Pancreas (tissue), 10 donors: ENCODE data around the gene VENTX. TPM values are rescaled to one million over a fixed set of nuclear protein-coding genes. Genes with fewer than 3 reads are reported as not detected.

Experiments
- ATAC-seq, 4 donors: fragments of 200-7000 bp; cut with Tn5 transposase; one replicate each; pipeline versions ENCODE4 v1.8.0 to v1.9.1; 2020; ENCODE audit warnings: mild to moderate bottlenecking in 4 of 4, moderate library complexity in 4 of 4
- DNase-seq, 6 donors: peaks; one replicate each; pipeline ENCODE4 v3.0.0-alpha.2; 2020
- FAIRE-seq: peaks from 2 replicates; lab custom pipeline; 2012; peaks lifted over from hg19 to GRCh38; lab: Jason Lieb, UNC
- H3K27ac ChIP-seq, 4 donors: fragments of 200-600 bp; sonication (generic); 1 replicate in 3 of 4; 2 replicates in 1 of 4; pipeline versions ENCODE4 v1.5.0 to v1.8.0; 2020
- H3K27me3 ChIP-seq, 4 donors: fragments of 200-600 bp; one replicate each; pipeline ENCODE4 v1.8.0; 2021
- H3K36me3 ChIP-seq, 3 donors: fragments of 200-600 bp; sonication (generic) in 1 of 3; one replicate each; pipeline versions ENCODE4 v1.5.0 to v1.8.0; 2020 to 2021
- H3K4me1 ChIP-seq, 3 donors: fragments of 200-600 bp; one replicate each; pipeline ENCODE4 v1.8.0; 2021
- H3K4me3 ChIP-seq, 4 donors: fragments of 200-600 bp; sonication (generic) in 2 of 4; one replicate each; pipeline versions ENCODE4 v1.5.0 to v1.8.0; 2020 to 2021
- H3K9me3 ChIP-seq, 4 donors: fragments of 200-600 bp; one replicate each; pipeline ENCODE4 v1.8.0; 2021
- WGBS, 2 donors: extraction: QIAGEN DNeasy Blood & Tissue Kit; methylation state at CpG; one replicate each; pipeline ENCODE4 v1.1.7; 2013; 5-methylcytosine and 5-hydroxymethylcytosine counted together
- intact Hi-C, 3 donors: fragments of 100-400 bp; cut with DNase I; formaldehyde crosslinking; loops; one replicate each; pipeline versions ENCODE4 v1.11.1 to v1.14.2; 2022
- polyA plus RNA-seq, 2 donors: library from polyadenylated mRNA; stranded (reverse); fragments of 200-250 nt; gene quantifications; one replicate each; pipeline ENCODE4 v1.2.3, GENCODE V29; 2013
- total RNA-seq, 6 donors: library from RNA; stranded (reverse); fragmentation: NEBNext Ultra II Directional in 4 of 6; extraction: Animal tissue kit (Norgen Biotek cat#: 25700) in 4 of 6; gene quantifications; one replicate each; pipeline versions ENCODE4 v1.2.1 to v1.2.4, GENCODE V29; 2021 to 2023
- TF ChIP-seq, protein P1 (sequence below), 4 donors: fragments of 200-600 bp; sonication (generic) in 3 of 4; IDR thresholded peaks; one replicate each; pipeline versions ENCODE4 v1.5.0 to v1.8.0; 2021; ENCODE audit warnings: antibody characterized with exemption in 4 of 4
- donor health status: healthy with polysubstance abuse.
- donor health status: DM: no; HTN: no; CAD: no; lungs with moderate emphysema.
- donor health status: DM: no; HTN: no; CAD: no.
- donor health status: control.
- donor health status: control.
- donor health status: Bipolar disorder and iron deficiency.
- donor health status: DM: yes; HTN: yes; CAD: no.
- donor health status: DM: no; HTN: no; CAD: no.
- donor health status: DM: no; HTN: no; CAD: no.
- donor health status: DM: yes; HTN: yes; CAD: no.

The VENTX gene
- total and polyA plus RNA-seq, 8 donors, result 0.09 to 1.3 (median 0.46) TPM

DNA sequence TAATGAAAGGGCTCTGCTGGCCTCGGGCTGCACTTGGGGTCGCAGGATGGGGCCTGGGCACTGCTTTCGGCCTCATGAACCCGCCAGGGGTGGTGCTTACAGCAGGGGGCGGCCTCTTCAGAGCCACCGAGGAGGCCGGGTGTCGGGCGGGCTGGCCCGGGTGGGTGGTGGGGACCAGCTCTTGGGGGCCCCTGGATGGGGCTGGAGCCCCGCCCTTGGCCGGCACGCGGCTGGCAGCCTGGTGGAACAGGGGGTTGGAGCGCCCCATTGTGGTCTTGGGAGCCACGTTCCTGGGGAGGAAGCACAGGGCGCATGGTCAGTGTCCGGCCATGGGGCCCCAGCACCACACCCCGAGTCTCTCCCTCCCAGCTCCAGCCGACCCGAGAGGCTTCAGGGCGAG is 30.2 kb downstream of the VENTX start:
- H3K27ac ChIP-seq, result no peak overlapping the region
- no peaks in the 10 kb centered on the region for H3K4me1 ChIP-seq
- H3K36me3 ChIP-seq, result peaks cover 0 to 6% (median 0%) of the 10 kb centered on the region in 3 donors
- intact Hi-C loops, result no loop called here
- DNase-seq (peak in 1 of 6 donors; percentile 69), FAIRE-seq (no peak), ATAC-seq (no peak)
- TF ChIP-seq, protein P1, sequence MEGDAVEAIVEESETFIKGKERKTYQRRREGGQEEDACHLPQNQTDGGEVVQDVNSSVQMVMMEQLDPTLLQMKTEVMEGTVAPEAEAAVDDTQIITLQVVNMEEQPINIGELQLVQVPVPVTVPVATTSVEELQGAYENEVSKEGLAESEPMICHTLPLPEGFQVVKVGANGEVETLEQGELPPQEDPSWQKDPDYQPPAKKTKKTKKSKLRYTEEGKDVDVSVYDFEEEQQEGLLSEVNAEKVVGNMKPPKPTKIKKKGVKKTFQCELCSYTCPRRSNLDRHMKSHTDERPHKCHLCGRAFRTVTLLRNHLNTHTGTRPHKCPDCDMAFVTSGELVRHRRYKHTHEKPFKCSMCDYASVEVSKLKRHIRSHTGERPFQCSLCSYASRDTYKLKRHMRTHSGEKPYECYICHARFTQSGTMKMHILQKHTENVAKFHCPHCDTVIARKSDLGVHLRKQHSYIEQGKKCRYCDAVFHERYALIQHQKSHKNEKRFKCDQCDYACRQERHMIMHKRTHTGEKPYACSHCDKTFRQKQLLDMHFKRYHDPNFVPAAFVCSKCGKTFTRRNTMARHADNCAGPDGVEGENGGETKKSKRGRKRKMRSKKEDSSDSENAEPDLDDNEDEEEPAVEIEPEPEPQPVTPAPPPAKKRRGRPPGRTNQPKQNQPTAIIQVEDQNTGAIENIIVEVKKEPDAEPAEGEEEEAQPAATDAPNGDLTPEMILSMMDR (IDR thresholded peaks at IDR 0.05), result no peak
- no peaks in the 10 kb centered on the region for H3K27me3 ChIP-seq
- H3K9me3 ChIP-seq, result no peaks in the 10 kb centered on the region
- H3K4me3 ChIP-seq, result no peak overlapping the region
- 91 to 95% methylated on average over 17 to 22 of the region's 22 CpGs for WGBS, 2 donors

DNA sequence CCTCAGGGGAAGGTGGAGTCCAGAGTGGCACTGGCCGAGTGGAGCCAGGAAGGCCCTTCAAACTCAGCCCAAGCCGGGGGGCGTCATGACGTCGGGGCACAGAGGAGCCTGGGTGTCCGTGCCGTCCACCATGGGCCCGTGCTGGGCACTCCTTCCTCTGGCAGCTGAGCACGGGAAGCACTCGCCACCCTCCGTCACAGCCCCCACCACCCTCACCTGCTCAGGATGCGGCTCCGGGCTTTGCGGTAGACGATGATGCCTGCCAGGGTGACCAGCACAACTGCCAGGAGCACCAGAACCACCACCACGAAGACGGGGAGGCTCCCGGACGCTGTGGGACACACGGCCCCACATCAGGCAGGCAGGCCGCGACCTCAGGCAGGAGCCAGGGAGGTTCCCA is 30.9 kb downstream of the VENTX start:
- intact Hi-C loops, result no loop called here
- no peak for ATAC-seq
- no peak for FAIRE-seq
- WGBS, 2 donors, result 95% methylated on average over 20 to 22 of the region's 22 CpGs
- TF ChIP-seq, protein P1 (IDR thresholded peaks at IDR 0.05), result no peak
- H3K4me3 ChIP-seq, result no peak overlapping the region
- H3K27me3 ChIP-seq, result no peaks in the 10 kb centered on the region
- no peak for DNase-seq
- H3K36me3 ChIP-seq, result peaks cover 0 to 6% (median 0%) of the 10 kb centered on the region in 3 donors
- H3K4me1 ChIP-seq, result no peaks in the 10 kb centered on the region
- no peaks in the 10 kb centered on the region for H3K9me3 ChIP-seq
- H3K27ac ChIP-seq, result no peak overlapping the region

DNA sequence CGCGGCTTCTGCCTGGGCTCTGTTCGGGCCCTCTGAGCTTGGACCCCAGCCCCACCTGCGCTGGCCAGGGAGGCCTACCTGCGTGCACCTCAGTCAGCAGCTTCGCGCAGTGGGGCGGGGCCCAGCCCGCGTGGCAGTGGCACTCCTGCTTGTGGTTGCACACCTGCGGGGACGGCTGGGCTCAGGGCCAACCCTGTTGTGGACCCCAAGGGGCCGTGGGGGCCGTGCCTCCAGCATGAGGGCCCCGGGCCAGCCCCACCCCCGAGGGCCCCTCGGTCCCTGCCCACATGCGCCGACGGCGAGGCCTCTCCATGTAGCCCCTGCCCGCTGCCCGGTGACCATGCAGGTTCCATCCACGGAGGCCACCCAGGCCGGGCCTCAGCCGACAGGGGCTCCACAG is 31.7 kb downstream of the VENTX start:
- DNase-seq, result no peak
- Histone ChIP-seq H3K27me3 (no peaks in the 10 kb centered on the region), H3K4me3 (no peak overlapping the region), H3K27ac (no peak overlapping the region), H3K4me1 (no peaks in the 10 kb centered on the region), H3K36me3 (peaks cover 0 to 6% (median 0%) of the 10 kb centered on the region in 3 donors), H3K9me3 (no peaks in the 10 kb centered on the region)
- intact Hi-C loops, result no loop called here
- 90 to 92% methylated on average over 17 to 26 of the region's 26 CpGs for WGBS, 2 donors
- no peak for FAIRE-seq
- ATAC-seq, result no peak
- TF ChIP-seq, protein P1 (IDR thresholded peaks at IDR 0.05), result no peak

DNA sequence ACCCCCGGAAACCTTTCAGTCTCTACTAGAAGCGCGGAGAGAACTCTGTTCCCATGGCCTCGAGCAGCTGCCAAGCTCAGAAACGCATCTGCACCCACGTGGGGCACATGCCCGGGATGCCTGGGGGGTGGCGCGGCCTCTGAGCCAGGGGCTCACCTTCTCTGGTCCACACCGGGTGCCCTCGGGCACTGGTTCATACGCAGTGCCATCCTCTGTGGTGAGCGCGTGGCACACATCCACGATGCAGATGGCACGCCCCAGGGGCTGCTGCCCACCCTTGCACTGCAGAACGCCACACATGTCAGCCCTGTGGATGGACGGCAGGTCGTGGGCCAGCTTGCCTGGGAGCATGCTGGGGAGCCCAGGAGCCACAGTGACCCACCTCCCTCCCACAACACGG is 32.5 kb downstream of the VENTX start:
- ATAC-seq (no peak), DNase-seq (no peak), FAIRE-seq (no peak)
- Histone ChIP-seq H3K4me1 (no peaks in the 10 kb centered on the region), H3K27ac (no peak overlapping the region), H3K27me3 (no peaks in the 10 kb centered on the region), H3K36me3 (peaks cover 0 to 6% (median 0%) of the 10 kb centered on the region in 3 donors), H3K4me3 (no peak overlapping the region), H3K9me3 (no peaks in the 10 kb centered on the region)
- WGBS, 2 donors, result 90 to 92% methylated on average over 20 of the region's 20 CpGs
- TF ChIP-seq, protein P1 (IDR thresholded peaks at IDR 0.05), result no peak
- intact Hi-C loops, result no loop called here

DNA sequence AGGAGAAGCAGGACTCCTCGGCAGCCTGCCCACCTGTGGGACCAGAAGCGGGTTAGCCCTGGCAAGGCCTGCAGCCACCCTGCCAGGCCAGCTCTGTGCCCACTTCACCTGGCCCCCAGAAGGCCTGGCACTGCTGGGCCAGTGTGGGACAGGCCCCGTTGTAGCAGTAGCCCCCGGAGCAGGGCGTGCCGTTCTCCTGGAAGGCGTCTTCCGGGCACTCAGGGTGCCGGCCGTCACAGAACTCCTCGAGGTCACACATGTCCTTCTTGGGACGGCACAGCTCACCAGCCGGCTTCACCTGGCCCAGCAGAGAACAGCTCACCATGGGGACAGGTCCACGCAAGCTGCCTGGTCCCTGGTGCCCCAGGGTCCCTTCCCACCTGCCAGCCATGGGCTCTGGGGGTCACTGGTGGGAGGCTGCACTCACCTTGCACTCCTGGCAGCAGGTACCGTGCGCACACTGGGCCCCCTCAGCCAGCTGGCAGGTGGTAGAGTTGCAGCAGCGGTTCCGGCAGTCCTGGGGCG is 33.2 kb downstream of the VENTX start:
- TF ChIP-seq, protein P1 (IDR thresholded peaks at IDR 0.05), result no peak
- H3K27ac ChIP-seq, result no peak overlapping the region
- intact Hi-C loops, result no loop called here
- H3K36me3 ChIP-seq, result peaks cover 0 to 6% (median 0%) of the 10 kb centered on the region in 3 donors
- WGBS, 2 donors, result 94 to 96% methylated on average over 18 to 19 of the region's 19 CpGs
- no peak overlapping the region for H3K4me3 ChIP-seq
- no peaks in the 10 kb centered on the region for H3K4me1 ChIP-seq
- ATAC-seq (no peak), DNase-seq (no peak), FAIRE-seq (no peak)
- H3K27me3 ChIP-seq, result no peaks in the 10 kb centered on the region
- H3K9me3 ChIP-seq, result no peaks in the 10 kb centered on the region
